Globus pallidus (tissue), 1 donor: ENCODE measurements around the gene RPL5.
A peak's percentile ranks its signal among the peaks of the same experiment; 100 is the strongest.

ENCODE experiments used
- DNase-seq: peaks from one replicate; pipeline ENCODE4 v3.0.0-alpha.2; 2015; ENCODE audit warnings: low spot score

Gene RPL5

GRCh38 chr1:92855236-92855635 lies 23.4 kb downstream of the RPL5 start:
- no peak for DNase-seq

GRCh38 chr1:92857817-92858216 lies 26.0 kb downstream of the RPL5 start:
- DNase-seq, result no peak

DNA sequence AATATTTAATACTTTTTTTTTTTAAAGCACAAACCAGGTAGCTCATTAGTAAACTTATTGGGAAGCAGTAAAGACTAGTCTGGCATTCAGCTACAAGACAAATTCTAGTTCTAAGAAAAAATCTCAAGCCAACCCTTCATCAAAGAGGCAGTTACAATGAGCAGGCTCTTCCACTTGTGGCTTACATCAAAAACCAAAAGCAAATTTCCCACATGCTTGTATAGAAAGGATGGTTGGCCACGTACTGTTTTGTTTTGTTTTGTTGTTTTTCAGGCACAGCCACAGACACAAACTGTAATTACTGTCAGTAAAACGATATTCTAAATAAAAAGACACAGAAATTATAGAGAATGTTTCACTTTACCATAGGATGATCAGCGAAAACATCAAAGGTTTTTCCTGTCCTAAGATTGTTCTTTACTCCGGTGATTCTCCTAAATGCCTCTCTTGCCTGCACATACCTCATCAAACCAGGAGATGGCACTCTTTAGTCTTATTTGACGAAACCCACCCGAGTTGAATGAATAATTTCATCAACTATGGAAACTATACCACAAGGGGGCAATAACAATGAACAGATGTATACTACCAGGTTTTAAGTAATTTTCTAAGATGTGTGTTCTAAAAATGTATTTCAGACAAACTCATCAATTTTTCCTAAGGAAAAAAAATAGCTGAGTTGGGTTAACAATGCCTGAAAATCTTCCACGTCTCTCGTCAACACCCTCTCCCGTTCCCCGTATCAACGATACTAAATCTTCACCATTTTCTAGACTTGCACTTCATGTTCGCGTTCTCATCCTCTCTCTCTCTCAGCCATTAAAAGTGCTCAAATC lies 26.9 kb downstream of the RPL5 start:
- peak; percentile 91 for DNase-seq

DNA sequence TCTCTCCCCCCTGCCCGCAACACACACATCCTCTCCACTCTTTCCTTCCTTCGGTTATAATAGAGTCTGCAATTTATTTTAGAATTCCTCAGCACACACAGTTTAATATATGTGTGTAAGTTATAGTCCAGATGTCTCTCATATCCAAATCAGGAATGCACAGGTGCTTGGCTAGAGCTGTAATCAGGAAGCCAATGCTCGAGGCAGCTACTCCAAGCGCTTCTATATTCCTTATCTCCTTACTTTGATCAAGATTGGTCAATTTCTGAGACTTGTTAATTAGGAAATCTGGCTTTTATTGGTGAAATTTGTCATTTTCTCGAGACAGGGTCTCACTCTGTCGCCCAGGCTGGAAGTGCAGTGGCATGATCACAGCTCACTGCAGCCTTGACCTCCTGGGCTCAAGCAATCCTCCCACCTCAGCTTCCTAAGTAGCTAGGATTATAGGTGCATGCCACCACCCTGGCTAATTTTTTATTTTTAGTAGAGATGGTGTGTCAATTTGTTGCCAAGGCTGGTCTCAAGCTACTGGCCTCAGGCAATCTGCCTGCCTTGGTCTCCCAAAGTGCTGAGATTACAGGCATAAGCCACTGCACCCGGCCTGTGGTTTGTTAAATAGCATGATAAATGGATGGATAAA lies 27.7 kb downstream of the RPL5 start:
- no peak for DNase-seq

DNA sequence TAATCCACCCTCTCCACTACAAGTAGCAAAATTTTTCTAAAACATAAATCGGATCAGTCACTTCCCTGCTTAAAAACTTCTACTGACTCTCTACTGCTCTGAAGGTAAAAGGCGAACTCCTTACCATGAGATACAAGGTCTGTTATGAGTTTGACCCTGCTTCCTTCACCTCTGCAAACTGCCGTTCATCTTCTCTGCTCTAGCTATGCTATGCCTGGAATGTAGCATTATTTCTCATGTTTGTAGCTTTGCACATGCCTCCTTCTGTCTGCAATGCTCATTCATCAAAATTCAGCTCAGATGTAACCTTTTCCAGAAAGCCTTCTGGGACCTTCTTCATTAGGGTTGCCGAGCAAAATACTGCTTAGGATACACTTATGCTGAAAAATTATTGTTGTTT lies 30.8 kb downstream of the RPL5 start:
- DNase-seq, result no peak

DNA sequence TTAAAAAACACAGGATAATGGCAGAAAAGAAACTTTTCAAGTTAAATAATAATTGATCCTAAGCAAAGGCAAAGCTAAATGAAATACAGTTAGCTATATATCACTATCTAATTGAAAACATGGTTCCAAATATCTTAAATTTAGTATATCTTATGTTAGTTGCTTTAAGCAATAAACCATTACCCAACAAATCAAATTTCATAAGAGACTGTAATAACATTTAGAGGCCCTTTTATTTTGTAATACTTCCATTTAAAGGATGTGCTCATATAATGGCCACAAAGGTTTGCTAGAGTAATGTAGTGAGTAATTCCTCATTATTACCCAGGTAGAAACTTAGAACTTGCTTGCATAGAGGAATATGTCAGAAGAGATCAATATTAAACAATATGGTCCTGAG lies 32.3 kb downstream of the RPL5 start:
- DNase-seq, result no peak

DNA sequence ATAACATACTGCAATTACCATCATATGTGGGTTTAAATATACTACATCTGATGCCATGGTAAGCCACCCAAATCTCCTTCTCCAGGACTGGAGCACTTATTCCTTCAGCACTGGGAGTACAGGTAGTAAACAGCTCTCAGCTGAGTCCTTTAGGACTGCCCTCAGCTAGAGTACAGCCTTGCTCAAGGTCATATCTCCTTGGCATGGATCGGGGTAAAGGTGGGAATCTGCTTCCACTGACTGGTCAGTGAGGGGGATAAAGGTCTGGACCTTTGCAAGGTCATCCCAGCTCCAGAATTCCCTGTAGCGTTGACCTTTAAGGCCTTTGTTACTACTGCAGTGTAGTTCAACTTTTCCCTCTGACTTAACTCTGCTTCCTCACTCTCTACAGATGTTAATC lies 38.8 kb downstream of the RPL5 start:
- DNase-seq, result no peak

DNA sequence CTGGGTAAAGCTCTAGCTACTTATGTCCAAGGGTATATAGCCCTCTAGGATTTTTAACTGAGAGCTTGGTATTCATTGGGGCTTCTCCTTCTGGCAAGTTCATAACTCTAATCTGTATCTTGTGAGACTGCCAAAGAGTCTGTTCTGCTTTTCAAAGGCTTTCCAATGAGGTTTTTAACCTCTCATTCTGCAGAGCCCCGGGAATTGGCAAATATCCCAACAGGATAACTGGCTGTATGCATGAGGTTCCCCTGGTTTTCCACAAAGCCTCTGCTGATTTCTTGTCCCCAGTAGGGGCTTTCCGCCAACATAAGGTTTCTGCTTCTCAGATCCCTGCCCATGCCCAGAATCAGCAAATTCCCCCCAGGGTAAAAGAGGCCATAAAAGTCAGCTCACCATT lies 40.9 kb downstream of the RPL5 start:
- peak; percentile 67 for DNase-seq

GRCh38 chr1:92874987-92875386 lies 43.1 kb downstream of the RPL5 start:
- no peak for DNase-seq

GRCh38 chr1:92876351-92876750 lies 44.5 kb downstream of the RPL5 start:
- DNase-seq, result peak; percentile 68

DNA sequence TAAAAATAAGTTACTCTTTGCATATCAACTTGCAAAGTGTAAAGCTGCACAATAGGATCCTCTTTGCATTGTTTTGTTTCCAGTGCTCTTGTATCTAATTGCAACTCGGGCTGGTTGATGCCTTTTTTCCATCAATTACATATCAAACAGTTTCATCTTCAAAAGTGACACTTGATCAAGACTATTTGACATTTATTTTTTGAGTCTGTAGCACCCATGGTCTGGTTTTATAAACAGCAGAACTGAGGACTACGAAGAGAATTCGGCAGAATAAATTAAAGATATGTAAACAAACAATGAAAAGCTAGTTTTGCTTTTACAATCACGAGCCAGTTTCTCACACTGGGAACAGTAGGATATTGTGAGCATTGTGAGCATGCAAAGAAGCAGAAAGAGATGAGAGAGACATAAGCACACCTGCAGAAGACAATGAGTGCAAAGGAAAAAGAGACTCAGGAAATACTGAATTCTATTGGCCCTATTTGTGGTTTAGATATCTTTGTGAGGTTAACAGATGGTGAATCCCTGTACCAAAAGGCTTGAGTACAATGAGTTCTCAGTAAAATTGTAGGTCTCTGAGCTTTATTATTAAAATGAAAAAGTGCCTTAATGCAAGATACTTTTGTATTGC lies 45.4 kb downstream of the RPL5 start:
- DNase-seq, result peak; percentile 80

DNA sequence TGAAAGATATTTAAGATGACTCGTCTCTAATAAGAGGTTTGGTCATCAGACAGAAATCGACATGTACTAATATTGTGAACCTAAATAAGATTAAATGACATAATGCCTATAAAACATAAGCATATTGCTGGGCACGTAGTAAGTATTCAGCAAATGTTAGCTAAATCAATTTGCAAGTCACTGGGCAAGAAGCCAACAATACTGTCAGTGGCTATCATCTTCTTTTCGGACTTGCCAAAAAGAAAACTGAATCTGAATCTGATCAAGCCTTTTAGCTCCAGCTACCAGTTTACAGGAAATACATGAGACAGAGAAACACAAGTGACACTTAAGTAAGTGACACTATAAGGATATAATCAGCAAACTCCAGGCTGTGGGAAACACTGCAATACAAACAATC lies 46.0 kb downstream of the RPL5 start:
- DNase-seq, result peak; percentile 81

DNA sequence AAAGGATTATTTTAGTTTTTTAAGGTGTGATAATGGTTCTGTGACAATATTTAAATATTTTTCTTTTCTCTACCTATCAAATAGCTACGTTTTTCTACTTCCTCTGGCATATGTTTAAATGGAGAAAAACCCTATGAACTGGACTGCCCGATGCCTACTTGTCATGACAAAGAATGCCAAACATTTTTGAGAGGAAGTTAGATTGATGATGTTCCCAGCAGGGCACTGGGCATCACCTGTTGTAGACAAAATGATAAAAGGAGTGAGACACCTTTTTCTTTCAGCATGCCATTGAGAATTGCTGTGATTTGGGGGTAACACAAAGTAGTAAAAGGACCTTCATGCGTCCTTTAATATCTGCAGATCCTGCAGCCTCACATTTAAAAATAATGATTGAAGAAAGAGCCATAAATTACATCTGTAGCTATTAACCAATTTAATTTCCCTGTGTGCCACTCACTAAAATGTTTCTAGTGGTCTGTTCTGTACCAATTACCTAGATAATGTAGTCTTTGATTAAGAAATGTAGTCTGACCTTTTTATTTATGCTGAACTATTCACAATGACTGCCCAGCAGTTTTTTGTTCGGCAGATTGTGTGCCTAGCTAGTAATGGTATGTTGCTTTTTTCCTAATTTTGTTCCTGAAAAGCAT lies 47.6 kb downstream of the RPL5 start:
- DNase-seq, result no peak

- DNase-seq, result no peak
Measured at GRCh38 chr1:92881391-92881790, 49.6 kb downstream of the RPL5 start.

DNA sequence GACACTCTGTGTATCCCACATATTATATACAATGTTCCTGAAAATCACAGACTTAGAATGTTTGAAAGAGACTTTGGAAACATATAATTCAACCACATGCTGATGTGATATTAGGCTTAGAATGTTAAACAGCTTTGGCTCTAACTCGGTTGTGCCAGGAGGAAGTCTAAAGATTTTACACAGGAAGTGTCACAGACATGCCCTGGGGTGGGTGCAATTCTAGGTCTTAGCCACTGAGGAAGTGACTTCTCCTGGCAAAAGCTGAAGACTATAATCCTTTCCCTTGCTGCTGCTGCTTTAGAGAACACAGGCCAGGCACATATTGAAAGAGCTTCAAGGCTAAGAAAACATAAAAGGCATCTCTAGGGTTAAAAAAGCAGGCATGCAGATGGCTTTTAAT lies 51.0 kb downstream of the RPL5 start:
- DNase-seq, result no peak

DNA sequence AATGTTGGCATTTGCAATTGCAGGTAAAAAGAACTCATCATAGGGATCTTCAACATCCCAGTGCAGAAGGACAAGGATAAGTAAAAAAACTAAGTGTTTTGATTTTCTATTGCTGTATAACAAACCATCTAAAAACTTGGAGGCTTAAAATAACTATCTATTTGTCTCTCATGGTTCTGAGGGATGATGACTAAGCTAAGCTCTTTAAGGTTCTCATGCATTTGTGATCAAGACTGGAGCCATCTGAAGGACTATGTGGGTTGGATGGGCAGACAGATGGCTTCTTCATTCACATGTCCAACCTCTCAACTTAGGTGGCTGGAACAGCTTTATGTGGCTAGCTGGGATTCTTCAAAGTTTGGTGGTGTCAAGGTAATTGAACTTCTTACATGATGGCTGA lies 51.5 kb downstream of the RPL5 start:
- no peak for DNase-seq

DNA sequence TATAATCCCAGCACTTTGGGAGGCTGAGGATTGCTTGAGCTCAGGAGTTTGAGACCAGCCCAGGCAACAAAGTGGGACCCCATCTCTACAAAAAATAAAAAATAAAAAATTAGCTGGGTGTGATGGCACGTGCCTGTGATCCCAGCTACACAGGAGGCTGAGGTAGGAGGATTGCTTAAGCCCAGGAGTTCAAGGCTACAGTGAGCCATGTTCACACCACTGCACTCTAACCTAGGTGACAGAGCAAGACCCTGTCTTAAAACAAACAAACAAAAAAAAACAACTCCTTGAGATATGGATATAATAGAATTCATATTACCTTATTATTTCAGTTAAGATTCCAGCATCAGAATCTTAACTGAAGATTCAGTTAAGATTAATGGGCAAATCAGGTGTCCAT lies 52.4 kb downstream of the RPL5 start:
- no peak for DNase-seq

DNA sequence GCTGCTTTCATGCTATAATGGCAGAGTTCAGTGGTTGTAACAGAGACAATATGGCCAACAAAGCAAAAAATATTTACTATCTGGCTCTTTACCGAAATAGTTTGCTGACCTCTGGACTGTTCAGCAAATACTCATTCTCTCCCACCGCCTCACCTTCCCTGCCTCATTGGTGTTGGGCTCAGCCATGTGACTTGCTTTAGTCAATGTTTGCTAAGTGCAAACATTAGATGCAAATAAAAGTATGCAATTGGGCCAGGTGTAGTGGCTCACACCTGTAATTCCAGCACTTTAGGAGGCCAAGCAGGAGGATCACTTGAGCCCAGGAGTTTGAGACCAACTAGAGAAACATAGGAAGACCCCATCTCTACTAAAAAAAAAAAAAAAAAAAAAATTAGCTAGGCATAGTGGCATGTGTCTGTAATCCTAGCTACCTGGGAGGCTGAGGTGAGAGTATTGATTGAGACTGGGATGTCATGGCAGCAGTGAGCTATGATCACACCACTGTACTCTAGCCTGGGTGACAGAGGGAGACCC lies 55.1 kb downstream of the RPL5 start:
- DNase-seq, result no peak

DNA sequence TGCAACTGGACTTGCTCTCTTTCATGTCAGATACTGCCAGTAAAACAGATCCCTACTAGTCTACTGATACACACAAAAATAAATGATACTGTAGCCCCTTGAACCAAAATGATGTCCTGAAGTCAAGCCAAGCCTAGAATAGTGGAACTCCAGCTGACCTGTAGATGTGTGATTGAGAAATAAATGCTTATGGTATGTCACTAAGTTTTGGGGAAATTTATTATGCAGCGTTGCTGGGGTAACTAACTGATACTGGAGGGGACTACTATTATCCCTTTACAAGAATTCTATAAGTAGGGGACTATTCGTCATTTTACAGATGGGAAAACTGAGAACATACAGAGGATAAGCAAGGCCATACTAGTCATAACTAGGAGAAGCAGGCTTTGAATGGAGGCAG lies 55.6 kb downstream of the RPL5 start:
- no peak for DNase-seq
